HCT116 (cell line): Measurements from ENCODE around the gene GARIN5B. TPM values are rescaled to one million over a fixed set of nuclear protein-coding genes. Genes with fewer than 3 reads are reported as not detected.
A peak's percentile ranks its signal among the peaks of the same experiment; 100 is the strongest.

Source experiments
- ATAC-seq: fragments of 200-7000 bp; cut with Tn5 transposase; 2 replicates; pipeline ENCODE4 v1.9.1; 2020; ENCODE audit warnings: mild to moderate bottlenecking, moderate library complexity
- BruUV-seq: library from RNA; stranded (reverse); fragments of 400-500 nt; replicated peaks from 2 replicates; lab custom pipeline; 2021; lab: Mats Ljungman, UMichigan
- CTCF ChIA-PET: fragments of 300-600 bp; sonication (Branson Sonifier 250); formaldehyde crosslinking; loops from one replicate; lab custom pipeline; 2021; ENCODE audit warnings: antibody characterized with exemption; lab: Charles Lee
- POLR2A ChIA-PET: fragments of 300-600, 350-600 bp; sonication (Branson Sonifier 250); formaldehyde crosslinking; loops from one replicate; lab custom pipeline; 2021; ENCODE audit warnings: antibody characterized with exemption; lab: Charles Lee
- RAD21 ChIA-PET, 2 experiments: fragments of 300-600 bp; sonication (Branson Sonifier 250); formaldehyde crosslinking; loops; one replicate each; lab custom pipeline; 2023; ENCODE audit warnings: low total read pairs in 2 of 2; ENCODE audit not compliant: uncharacterized antibody in 2 of 2, unreplicated experiment in 2 of 2, low non-redundant PET in 1 of 2; lab: Charles Lee
- DNase-seq: peaks from one replicate; pipeline ENCODE4 v3.0.0-alpha.2; 2010; ENCODE audit warnings: low read depth, low spot score
- H2AFZ ChIP-seq: fragments of 200-600 bp; shearing (Covaris generic), sonication (generic); 2 replicates; pipeline ENCODE4 v1.6.1; 2017; ENCODE audit warnings: low read depth, mixed run types, mixed read lengths, antibody characterized with exemption, low read length; ENCODE audit not compliant: poor library complexity, severe bottlenecking
- H3K27ac ChIP-seq: 2 replicates; pipeline ENCODE4 v1.5.1; 2012; ENCODE audit warnings: low read depth, low read length
- H3K27me3 ChIP-seq: fragments of 200-600 bp; sonication (generic); 2 replicates; pipeline ENCODE4 v1.6.1; 2016; ENCODE audit warnings: mixed run types, low read length, mixed read lengths; ENCODE audit not compliant: insufficient read depth
- H3K36me3 ChIP-seq, 2 experiments: fragments of 200-500 bp in 1 of 2; fragments of 200-600 bp in 1 of 2; sonication (Bioruptor generic) in 1 of 2; sonication (generic) in 1 of 2; 2 replicates each; pipeline versions ENCODE4 v1.5.1 to v1.6.1; 2014 to 2016; ENCODE audit warnings: low read length in 2 of 2, inconsistent platforms in 1 of 2, mixed read lengths in 1 of 2, mixed run types in 1 of 2; ENCODE audit not compliant: insufficient read depth in 2 of 2, control insufficient read depth in 1 of 2
- H3K4me1 ChIP-seq, 2 experiments: fragments of 200-600 bp in 1 of 2; sonication (generic) in 1 of 2; 2 replicates each; pipeline versions ENCODE4 v1.5.1 to v1.6.1; 2012 to 2017; ENCODE audit warnings: low read length in 2 of 2, inconsistent platforms in 1 of 2, mild to moderate bottlenecking in 1 of 2, mixed read lengths in 1 of 2, mixed run types in 1 of 2, moderate library complexity in 1 of 2; ENCODE audit not compliant: insufficient read depth in 2 of 2, control insufficient read depth in 1 of 2
- H3K4me2 ChIP-seq: fragments of 200-600 bp; sonication (generic); 2 replicates; pipeline ENCODE4 v1.6.1; 2017; ENCODE audit warnings: mixed run types, low read length, mixed read lengths
- H3K4me3 ChIP-seq, 2 experiments: fragments of 200-600 bp in 1 of 2; sonication (generic) in 1 of 2; replicated peaks in 1 of 2; 2 replicates each; pipeline ENCODE4 v1.5.1; 2011 to 2016; ENCODE audit warnings: low read length in 2 of 2, control low read depth in 1 of 2, low read depth in 1 of 2, mild to moderate bottlenecking in 1 of 2, mixed read lengths in 1 of 2, mixed run types in 1 of 2
- H3K79me2 ChIP-seq: fragments of 200-600 bp; sonication (generic); 2 replicates; pipeline ENCODE4 v1.6.1; 2017; ENCODE audit warnings: mild to moderate bottlenecking, mixed run types, low read length, moderate library complexity, mixed read lengths; ENCODE audit not compliant: insufficient read depth
- H3K9ac ChIP-seq: fragments of 200-600 bp; sonication (generic); 2 replicates; pipeline ENCODE4 v1.6.1; 2016; ENCODE audit warnings: low read length, mixed read lengths
- H3K9me2 ChIP-seq: fragments of 200-600 bp; sonication (generic), shearing (Covaris generic); 2 replicates; pipeline ENCODE4 v1.6.1; 2017; ENCODE audit warnings: mixed run types, mild to moderate bottlenecking, moderate library complexity; ENCODE audit not compliant: insufficient read depth
- H3K9me3 ChIP-seq, 2 experiments: fragments of 200-500 bp in 1 of 2; fragments of 200-600 bp in 1 of 2; sonication (Bioruptor generic) in 1 of 2; sonication (generic) in 1 of 2; 2 replicates each; pipeline ENCODE4 v1.6.1; 2014 to 2017; ENCODE audit warnings: low read length in 2 of 2, mixed read lengths in 2 of 2, inconsistent platforms in 1 of 2, low read depth in 1 of 2, mild to moderate bottlenecking in 1 of 2, mixed run types in 1 of 2, moderate library complexity in 1 of 2; ENCODE audit not compliant: control insufficient read depth in 1 of 2, insufficient read depth in 1 of 2
- H4K20me1 ChIP-seq: fragments of 200-600 bp; sonication (generic), shearing (Covaris generic); 2 replicates; pipeline ENCODE4 v1.6.1; 2017; ENCODE audit warnings: mixed run types, mild to moderate bottlenecking, moderate library complexity; ENCODE audit not compliant: insufficient read depth
- CEBPB ChIP-seq: IDR thresholded peaks from 2 replicates; pipeline ENCODE4 v1.6.1; 2012; ENCODE audit warnings: low read depth
- ELF1 ChIP-seq: IDR thresholded peaks from 2 replicates; pipeline ENCODE4 v1.6.1; 2012; ENCODE audit warnings: low read depth, borderline replicate concordance
- POLR2AphosphoS5 ChIP-seq: IDR thresholded peaks from 2 replicates; pipeline ENCODE4 v1.6.1; 2011; ENCODE audit warnings: mild to moderate bottlenecking, low read depth, low read length, moderate library complexity
- REST ChIP-seq: IDR thresholded peaks from 2 replicates; pipeline ENCODE4 v1.6.1; 2012; ENCODE audit warnings: low read depth
- SRF ChIP-seq: IDR thresholded peaks from 2 replicates; pipeline ENCODE4 v1.6.1; 2012; ENCODE audit warnings: low read depth
- ZBTB33 ChIP-seq: IDR thresholded peaks from 2 replicates; pipeline ENCODE4 v1.6.1; 2011; ENCODE audit warnings: mild to moderate bottlenecking, low read length, moderate library complexity; ENCODE audit not compliant: insufficient replicate concordance; ENCODE audit errors: extremely low read depth
- intact Hi-C: fragments of 100-400 bp; cut with micrococcal nuclease; formaldehyde crosslinking; loops from 2 replicates; pipeline ENCODE4 v1.10.0; 2022
- total RNA-seq: library from RNA; stranded (reverse); gene quantifications from one replicate; pipeline ENCODE4 v1.2.1, GENCODE V29; 2021; ENCODE audit not compliant: unreplicated experiment

GARIN5B gene
- total RNA-seq, 1 experiment from 2014 or later: not detected

- TF ChIP-seq ZBTB33 (no peak), SRF (no peak), ELF1 (no peak), REST (no peak)
Observed at GRCh38 chr19:55379174-55379573, 16.1 kb upstream of the GARIN5B start (continued).

- no peak for DNase-seq
- no peaks in the 10 kb centered on the region for H3K27me3 ChIP-seq
- no peak overlapping the region for H3K4me2 ChIP-seq
- TF ChIP-seq POLR2AphosphoS5 (peak; percentile 26; the same call in 1 of the 2 replicates), CEBPB (no peak), SRF (no peak)
- RAD21 ChIA-PET: no interaction called here
- no peaks in the 10 kb centered on the region for H3K9me2 ChIP-seq
- BruUV-seq: no TSS peak
- peaks cover 20 to 51% of the 10 kb centered on the region in 2 experiments; a peak in 3 of 4 replicates for H3K4me1 ChIP-seq
- H4K20me1 ChIP-seq: no peaks in the 10 kb centered on the region
- no peaks in the 10 kb centered on the region for H3K36me3 ChIP-seq
- H3K9me3 ChIP-seq: no peaks in the 10 kb centered on the region
- ATAC-seq: no peak
- no peak overlapping the region for H3K27ac ChIP-seq
- H3K9ac ChIP-seq: no peak overlapping the region
- peaks cover 9% of the 10 kb centered on the region for H3K79me2 ChIP-seq
- H2AFZ ChIP-seq: no peak overlapping the region
- intact Hi-C loops: no loop called here
- POLR2A ChIA-PET: no interaction called here
- CTCF ChIA-PET: no interaction called here
- H3K4me3 ChIP-seq: no peak overlapping the region
Observed at GRCh38 chr19:55377356-55378131, 14.5 kb upstream of the GARIN5B start.
